MM.1S (cell line): ENCODE data around the gene WDFY2.

Experiments
- DNase-seq: peaks from one replicate; pipeline ENCODE4 v3.0.0-alpha.2; 2015
- H2AFZ ChIP-seq: fragments of 300-600 bp; sonication (generic); 2 replicates; pipeline ENCODE4 v1.6.0; 2016; ENCODE audit warnings: antibody characterized with exemption, low read length
- H3F3A ChIP-seq: fragments of 300-600 bp; sonication (generic); 2 replicates; pipeline ENCODE4 v1.6.1; 2016; ENCODE audit warnings: mild to moderate bottlenecking, antibody characterized with exemption, low read length, moderate library complexity, mixed read lengths; ENCODE audit not compliant: insufficient read depth
- H3K27ac ChIP-seq: fragments of 300-600 bp; sonication (generic); 2 replicates; pipeline ENCODE4 v1.5.1; 2016; ENCODE audit warnings: mild to moderate bottlenecking, low read length
- H3K27me3 ChIP-seq: fragments of 300-600 bp; sonication (generic); replicated peaks from 2 replicates; pipeline ENCODE4 v1.6.0; 2016; ENCODE audit warnings: low read length; ENCODE audit not compliant: insufficient read depth
- H3K36me3 ChIP-seq: fragments of 300-600 bp; sonication (generic); replicated peaks from 2 replicates; pipeline ENCODE4 v1.6.1; 2016; ENCODE audit warnings: mild to moderate bottlenecking, low read length, mixed read lengths; ENCODE audit not compliant: insufficient read depth
- H3K4me1 ChIP-seq: fragments of 300-600 bp; sonication (generic); 2 replicates; pipeline ENCODE4 v1.6.1; 2016; ENCODE audit warnings: low read length, mixed read lengths
- H3K4me2 ChIP-seq: fragments of 300-600 bp; sonication (generic); 2 replicates; pipeline ENCODE4 v1.6.0; 2016; ENCODE audit warnings: low read depth, low read length
- H3K4me3 ChIP-seq: fragments of 300-600 bp; sonication (generic); 2 replicates; pipeline ENCODE4 v1.5.1; 2016; ENCODE audit warnings: low read length, mixed read lengths
- H3K79me2 ChIP-seq: fragments of 300-600 bp; sonication (generic); 2 replicates; pipeline ENCODE4 v1.6.1; 2016; ENCODE audit warnings: mixed run types, low read length, mixed read lengths
- H3K9ac ChIP-seq: fragments of 300-600 bp; sonication (generic); 2 replicates; pipeline ENCODE4 v1.6.1; 2016; ENCODE audit warnings: low read length, mixed read lengths
- H3K9me2 ChIP-seq: fragments of 300-600 bp; sonication (generic); replicated peaks from 2 replicates; pipeline ENCODE4 v1.6.1; 2016; ENCODE audit warnings: mild to moderate bottlenecking, low read length, mixed read lengths; ENCODE audit not compliant: insufficient read depth
- H3K9me3 ChIP-seq: fragments of 300-600 bp; sonication (generic); replicated peaks from 2 replicates; pipeline ENCODE4 v1.6.1; 2016; ENCODE audit warnings: mild to moderate bottlenecking, low read length, mixed read lengths; ENCODE audit not compliant: insufficient read depth
- H4K20me1 ChIP-seq: fragments of 300-600 bp; sonication (generic); 2 replicates; pipeline ENCODE4 v1.6.1; 2016; ENCODE audit warnings: mild to moderate bottlenecking, low read length, moderate library complexity, mixed read lengths; ENCODE audit not compliant: insufficient read depth
- EZH2 ChIP-seq: fragments of 300-600 bp; sonication (generic); optimal IDR thresholded peaks from 2 replicates; pipeline ENCODE3; 2017; ENCODE audit warnings: low read depth, mild to moderate bottlenecking, antibody characterized with exemption, low read length, mixed read lengths
- EZH2phosphoT487 ChIP-seq: fragments of 300-600 bp; sonication (generic); IDR thresholded peaks from 2 replicates; pipeline ENCODE4 v1.6.1; 2018; ENCODE audit warnings: antibody characterized with exemption, low read length
- TF ChIP-seq, protein P1 (sequence below): fragments of 300-600 bp; sonication (generic); IDR thresholded peaks from 2 replicates; pipeline ENCODE4 v1.5.1; 2016; ENCODE audit warnings: antibody characterized with exemption, low read length, mixed read lengths

WDFY2 gene

DNA sequence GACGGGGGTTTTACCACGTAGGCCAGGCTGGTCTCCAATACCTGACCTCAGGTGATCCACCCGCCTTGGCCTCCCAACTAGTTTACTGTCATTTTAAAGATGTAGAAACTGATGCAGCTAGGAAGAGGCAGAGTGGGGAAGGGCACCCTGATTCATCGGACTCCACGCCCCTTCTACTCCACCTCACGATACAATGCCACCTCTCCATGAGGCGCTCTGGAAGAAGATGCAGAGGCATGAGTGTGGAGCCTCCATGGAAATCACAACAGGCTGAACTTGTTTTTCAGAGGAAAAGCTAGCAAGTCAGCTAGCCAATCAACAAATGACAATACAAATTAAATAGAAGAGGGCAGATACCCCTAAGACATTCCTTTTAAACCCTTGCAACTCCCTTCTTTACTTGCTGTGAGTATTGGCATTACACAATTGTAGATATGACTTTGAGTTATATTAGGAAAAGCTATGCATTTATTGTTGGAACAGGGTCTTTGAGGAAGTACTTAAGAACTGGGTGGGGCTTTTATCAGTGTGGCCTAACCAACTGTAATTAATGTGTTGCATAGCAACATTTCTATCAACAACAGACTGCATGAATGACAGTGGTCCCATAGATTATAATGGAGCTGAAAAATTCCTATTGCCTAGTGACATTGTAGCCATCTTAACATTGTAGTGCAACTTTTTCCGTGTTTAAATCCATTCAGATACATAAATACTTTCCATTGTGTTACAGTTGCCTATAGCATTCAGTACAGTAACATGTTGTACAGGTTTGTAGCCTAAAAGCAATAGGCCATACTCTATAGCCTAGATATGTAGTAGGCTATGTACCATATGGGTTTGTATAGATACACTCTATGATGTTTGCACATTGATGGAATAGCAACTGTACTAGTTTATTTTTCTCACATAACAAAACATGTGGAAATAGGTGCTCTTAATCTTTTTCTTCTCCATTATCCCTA lies 17.6 kb downstream of the WDFY2 start:
- Histone ChIP-seq H3K4me3 (no peak overlapping the region), H4K20me1 (no peaks in the 10 kb centered on the region), H3K79me2 (no peaks in the 10 kb centered on the region), H3K9ac (no peak overlapping the region), H3K9me2 (no peaks in the 10 kb centered on the region), H3K27me3 (no peaks in the 10 kb centered on the region), H3K4me2 (no peak overlapping the region), H3F3A (no peaks in the 10 kb centered on the region), H3K27ac (no peak overlapping the region), H3K9me3 (no peaks in the 10 kb centered on the region), H2AFZ (no peak overlapping the region), H3K36me3 (no peaks in the 10 kb centered on the region), H3K4me1 (no peaks in the 10 kb centered on the region)
- no peak for DNase-seq
- TF ChIP-seq, protein P1, sequence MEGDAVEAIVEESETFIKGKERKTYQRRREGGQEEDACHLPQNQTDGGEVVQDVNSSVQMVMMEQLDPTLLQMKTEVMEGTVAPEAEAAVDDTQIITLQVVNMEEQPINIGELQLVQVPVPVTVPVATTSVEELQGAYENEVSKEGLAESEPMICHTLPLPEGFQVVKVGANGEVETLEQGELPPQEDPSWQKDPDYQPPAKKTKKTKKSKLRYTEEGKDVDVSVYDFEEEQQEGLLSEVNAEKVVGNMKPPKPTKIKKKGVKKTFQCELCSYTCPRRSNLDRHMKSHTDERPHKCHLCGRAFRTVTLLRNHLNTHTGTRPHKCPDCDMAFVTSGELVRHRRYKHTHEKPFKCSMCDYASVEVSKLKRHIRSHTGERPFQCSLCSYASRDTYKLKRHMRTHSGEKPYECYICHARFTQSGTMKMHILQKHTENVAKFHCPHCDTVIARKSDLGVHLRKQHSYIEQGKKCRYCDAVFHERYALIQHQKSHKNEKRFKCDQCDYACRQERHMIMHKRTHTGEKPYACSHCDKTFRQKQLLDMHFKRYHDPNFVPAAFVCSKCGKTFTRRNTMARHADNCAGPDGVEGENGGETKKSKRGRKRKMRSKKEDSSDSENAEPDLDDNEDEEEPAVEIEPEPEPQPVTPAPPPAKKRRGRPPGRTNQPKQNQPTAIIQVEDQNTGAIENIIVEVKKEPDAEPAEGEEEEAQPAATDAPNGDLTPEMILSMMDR, result no peak
- TF ChIP-seq EZH2 (no peak), EZH2phosphoT487 (no peak)

DNA sequence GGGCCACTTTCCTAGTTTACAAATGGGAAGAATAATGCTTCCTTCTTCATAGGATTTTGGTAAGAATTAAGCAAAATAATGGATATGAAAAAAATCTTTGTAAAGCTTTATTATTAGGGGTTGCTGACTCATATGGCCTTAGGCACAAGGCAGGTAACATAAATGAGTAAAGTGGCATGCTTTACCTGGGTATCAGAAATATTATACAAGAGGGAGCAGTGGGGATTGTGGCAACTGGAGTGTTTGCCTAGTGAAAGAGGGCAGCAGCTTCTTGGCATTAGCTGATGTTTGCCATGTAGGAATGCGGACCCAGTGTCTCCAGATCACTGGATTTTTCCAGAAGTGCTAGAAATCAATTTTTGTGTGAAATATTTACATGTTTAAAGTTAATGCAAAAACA lies 19.5 kb downstream of the WDFY2 start:
- no peak for TF ChIP-seq EZH2
- TF ChIP-seq, protein P1, result no peak
- no peak for TF ChIP-seq EZH2phosphoT487
- no peak for DNase-seq
- H4K20me1 ChIP-seq, result no peaks in the 10 kb centered on the region

DNA sequence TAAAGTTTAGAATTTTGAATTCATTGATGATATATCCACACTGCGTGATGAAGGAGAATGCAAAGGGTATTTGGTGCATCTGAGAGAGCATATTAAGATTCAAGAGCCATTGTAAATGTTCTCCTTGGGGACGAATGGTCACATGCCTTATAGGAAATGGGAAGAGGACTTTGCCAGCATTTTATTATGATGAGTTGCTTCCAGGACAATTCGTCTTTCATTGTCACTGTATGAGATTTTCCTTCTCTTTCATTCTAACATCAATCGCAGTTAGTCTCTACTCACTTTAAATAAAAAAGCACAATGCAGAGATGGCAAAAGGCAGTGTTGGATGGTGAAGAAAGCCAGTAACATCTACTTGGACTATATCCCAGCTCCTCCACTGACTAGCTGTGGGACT lies 21.4 kb downstream of the WDFY2 start:
- H3K4me1 ChIP-seq, result no peaks in the 10 kb centered on the region
- no peaks in the 10 kb centered on the region for H3F3A ChIP-seq
- DNase-seq, result no peak
- H3K79me2 ChIP-seq, result no peaks in the 10 kb centered on the region
- H3K36me3 ChIP-seq, result no peaks in the 10 kb centered on the region
- H3K27ac ChIP-seq, result no peak overlapping the region
- no peaks in the 10 kb centered on the region for H3K27me3 ChIP-seq
- no peak overlapping the region for H3K9ac ChIP-seq
- no peak overlapping the region for H3K4me3 ChIP-seq
- TF ChIP-seq EZH2phosphoT487 (no peak), EZH2 (no peak)
- TF ChIP-seq, protein P1, result no peak
- no peaks in the 10 kb centered on the region for H4K20me1 ChIP-seq
- no peak overlapping the region for H2AFZ ChIP-seq
- no peak overlapping the region for H3K4me2 ChIP-seq
- H3K9me3 ChIP-seq, result no peaks in the 10 kb centered on the region
- H3K9me2 ChIP-seq, result no peaks in the 10 kb centered on the region

More for the DNA sequence above, 19.5 kb downstream of the WDFY2 start:
- Histone ChIP-seq H3K4me2 (no peak overlapping the region), H3K9me2 (no peaks in the 10 kb centered on the region), H2AFZ (no peak overlapping the region), H3K9ac (no peak overlapping the region), H3K9me3 (no peaks in the 10 kb centered on the region), H3K4me3 (no peak overlapping the region), H3K27ac (no peak overlapping the region), H3K36me3 (no peaks in the 10 kb centered on the region), H3F3A (no peaks in the 10 kb centered on the region), H3K27me3 (no peaks in the 10 kb centered on the region), H3K4me1 (no peaks in the 10 kb centered on the region), H3K79me2 (no peaks in the 10 kb centered on the region)
